Stomach (tissue), 9 donors: ENCODE data around the gene TOGARAM1. TPM values are rescaled to one million over a fixed set of nuclear protein-coding genes. Genes with fewer than 3 reads are reported as not detected.

Experiments
- DNase-seq, 2 donors: peaks; one replicate each; pipeline versions ENCODE4 v3.0.0 to v3.0.0-alpha.2; 2013 to 2019
- H3K27ac ChIP-seq, 5 donors: fragments of 200-600 bp in 4 of 5; sonication (generic) in 4 of 5; one replicate each; pipeline ENCODE4 v1.5.1; 2013 to 2019; ENCODE audit warnings: mild to moderate bottlenecking in 1 of 5, moderate library complexity in 1 of 5
- H3K27me3 ChIP-seq, 3 donors: fragments of 200-600 bp; sonication (generic); one replicate each; pipeline ENCODE4 v1.5.1; 2017 to 2019; ENCODE audit warnings: mixed run types in 1 of 3
- H3K36me3 ChIP-seq, 4 donors: fragments of 200-600 bp; sonication (generic); 1 replicate in 3 of 4; 2 replicates in 1 of 4; pipeline ENCODE4 v1.5.1; 2016 to 2019
- H3K4me1 ChIP-seq, 4 donors: fragments of 200-600 bp; sonication (generic); one replicate each; pipeline ENCODE4 v1.5.1; 2016 to 2019
- H3K4me3 ChIP-seq, 4 donors: fragments of 200-600 bp; sonication (generic) in 3 of 4; one replicate each; pipeline ENCODE4 v1.5.1; 2016 to 2019; ENCODE audit warnings: mild to moderate bottlenecking in 1 of 4
- H3K9me3 ChIP-seq, 4 donors: fragments of 200-600 bp; sonication (generic); one replicate each; pipeline ENCODE4 v1.5.1; 2016 to 2019
- CTCF ChIP-seq, 7 experiments: fragments of 450-650 bp in 4 of 7; fragments of 200-600 bp in 3 of 7; sonication (generic) in 3 of 7; IDR thresholded peaks; one replicate each; pipeline ENCODE4 v1.5.1; 2016 to 2019; ENCODE audit warnings: antibody characterized with exemption in 7 of 7, control low read depth in 2 of 7, mild to moderate bottlenecking in 1 of 7
- EP300 ChIP-seq: sonication (generic); formaldehyde crosslinking; IDR thresholded peaks from one replicate; pipeline ENCODE4 v1.6.1; 2017; ENCODE audit warnings: antibody characterized with exemption
- POLR2A ChIP-seq, 4 donors: fragments of 450-650 bp; IDR thresholded peaks; one replicate each; pipeline ENCODE4 v1.6.1; 2016; ENCODE audit warnings: antibody characterized with exemption in 4 of 4, control low read depth in 2 of 4, mild to moderate bottlenecking in 1 of 4, moderate library complexity in 1 of 4
- POLR2AphosphoS5 ChIP-seq, 3 donors: sonication (generic); formaldehyde crosslinking; IDR thresholded peaks; one replicate each; pipeline ENCODE4 v1.6.1; 2016; ENCODE audit warnings: antibody characterized with exemption in 3 of 3
- WGBS, 5 donors: extraction: QIAGEN DNeasy Blood & Tissue Kit in 3 of 5; methylation state at CpG; one replicate each; pipeline versions ENCODE4 v1.1.5 to v1.1.7; 2013 to 2018; 5-methylcytosine and 5-hydroxymethylcytosine counted together
- intact Hi-C: fragments of 100-400 bp; cut with DNase I; formaldehyde crosslinking; loops from one replicate; pipeline ENCODE4 v1.15.1; 2023; ENCODE audit warnings: low total_unique reads
- polyA plus RNA-seq, 3 donors: library from polyadenylated mRNA; stranded (reverse); fragments of 200-250 nt; gene quantifications; one replicate each; pipeline ENCODE4 v1.2.3, GENCODE V29; 2013
- total RNA-seq, 5 donors: library from RNA; depleted of rRNA; stranded (reverse); fragments of >200 nt; gene quantifications; one replicate each; pipeline versions ENCODE4 v1.1.0 to v1.2.3, GENCODE V29; 2014 to 2016
- donor health status: healthy with polysubstance abuse.
- donor health status: Bipolar disorder and iron deficiency.
- donor health status: healthy.

Gene TOGARAM1
- total and polyA plus RNA-seq, 8 donors: 2.6 to 58.0 (median 8.3) TPM

GRCh38 chr14:44970907-44971306 lies 8.9 kb downstream of the TOGARAM1 start:
- H3K27ac ChIP-seq: no peak overlapping the region
- intact Hi-C loops: no loop called here
- no peaks in the 10 kb centered on the region for H3K9me3 ChIP-seq
- H3K4me3 ChIP-seq: no peak overlapping the region
- no peak for DNase-seq
- peaks cover 0 to 17% (median 0%) of the 10 kb centered on the region in 4 donors for H3K36me3 ChIP-seq
- H3K27me3 ChIP-seq: no peaks in the 10 kb centered on the region
- H3K4me1 ChIP-seq: peaks cover 18 to 39% (median 29%) of the 10 kb centered on the region in 4 donors
- TF ChIP-seq CTCF (IDR thresholded peaks at IDR 0.05) (no peak), EP300 (no peak), POLR2A (IDR thresholded peaks at IDR 0.05) (no peak), POLR2AphosphoS5 (IDR thresholded peaks at IDR 0.05) (no peak)

- Histone ChIP-seq H3K27ac (no peak overlapping the region), H3K27me3 (no peaks in the 10 kb centered on the region), H3K9me3 (no peaks in the 10 kb centered on the region), H3K4me3 (no peak overlapping the region), H3K36me3 (peaks cover 0 to 17% (median 0%) of the 10 kb centered on the region in 4 donors), H3K4me1 (peaks cover 16 to 34% (median 24%) of the 10 kb centered on the region in 4 donors)
- TF ChIP-seq EP300 (no peak), POLR2A (IDR thresholded peaks at IDR 0.05) (no peak), CTCF (IDR thresholded peaks at IDR 0.05) (no peak), POLR2AphosphoS5 (IDR thresholded peaks at IDR 0.05) (no peak)
- 88 to 95% (median 93%) methylated on average over 4 of the region's 4 CpGs for WGBS, 5 donors
- intact Hi-C loops: no loop called here
- no peak for DNase-seq
These were observed 9.5 kb downstream of the TOGARAM1 start for GRCh38 chr14:44971459-44971858.

GRCh38 chr14:44979273-44979672 lies 17.3 kb downstream of the TOGARAM1 start:
- no peak overlapping the region for H3K4me3 ChIP-seq
- intact Hi-C loops: no loop called here
- no peaks in the 10 kb centered on the region for H3K36me3 ChIP-seq
- no peak overlapping the region for H3K27ac ChIP-seq
- H3K9me3 ChIP-seq: no peaks in the 10 kb centered on the region
- TF ChIP-seq POLR2A (IDR thresholded peaks at IDR 0.05) (no peak), CTCF (IDR thresholded peaks at IDR 0.05) (no peak), POLR2AphosphoS5 (IDR thresholded peaks at IDR 0.05) (no peak), EP300 (no peak)
- H3K4me1 ChIP-seq: peaks cover 0 to 13% (median 10%) of the 10 kb centered on the region in 4 donors
- DNase-seq: no peak
- 64 to 73% (median 69%) methylated on average over 2 of the region's 2 CpGs for WGBS, 5 donors
- no peaks in the 10 kb centered on the region for H3K27me3 ChIP-seq

- Histone ChIP-seq H3K9me3 (no peaks in the 10 kb centered on the region), H3K36me3 (no peaks in the 10 kb centered on the region), H3K4me1 (peaks cover 0 to 13% (median 10%) of the 10 kb centered on the region in 4 donors), H3K27me3 (no peaks in the 10 kb centered on the region), H3K27ac (no peak overlapping the region), H3K4me3 (no peak overlapping the region)
- TF ChIP-seq POLR2AphosphoS5 (IDR thresholded peaks at IDR 0.05): no peak
- no peak for TF ChIP-seq CTCF (IDR thresholded peaks at IDR 0.05)
- TF ChIP-seq EP300: no peak
- no peak for TF ChIP-seq POLR2A (IDR thresholded peaks at IDR 0.05)
- intact Hi-C loops: no loop called here
- peak; percentile 51 to 72 for DNase-seq
These were observed 17.9 kb downstream of the TOGARAM1 start for GRCh38 chr14:44979740-44980356.
